A549 (cell line): ENCODE results near the gene KLHL30.

Source experiments
- CEBPB ChIP-seq, 2 experiments: fragments of >200 bp in 1 of 2; sonication (Bioruptor Twin) in 1 of 2; formaldehyde crosslinking in 1 of 2; IDR thresholded peaks; 2 replicates each; pipeline ENCODE4 v1.6.1; 2012 to 2016
- CTCF ChIP-seq: fragments of >200 bp; sonication (Bioruptor Twin); formaldehyde crosslinking; IDR thresholded peaks from 3 replicates; pipeline ENCODE4 v1.5.1; 2016
- ELK1 ChIP-seq: fragments of 150-350 bp; IDR thresholded peaks from 2 replicates; pipeline ENCODE4 v1.6.1; 2014; ENCODE audit warnings: low read depth, mild to moderate bottlenecking, low read length
- JUN ChIP-seq, 2 experiments: fragments of >200 bp; sonication (Bioruptor Twin); formaldehyde crosslinking; IDR thresholded peaks; 2 replicates in 1 of 2; 3 replicates in 1 of 2; pipeline ENCODE4 v1.6.1; 2016 to 2017
- JUNB ChIP-seq: fragments of >200 bp; sonication (Bioruptor Twin); formaldehyde crosslinking; IDR thresholded peaks from 2 replicates; pipeline ENCODE4 v1.6.1; 2016
- MAFK ChIP-seq: fragments of 450-650 bp; IDR thresholded peaks from 2 replicates; pipeline ENCODE4 v1.6.1; 2014; ENCODE audit not compliant: partially characterized antibody
- MAX ChIP-seq: IDR thresholded peaks from 2 replicates; pipeline ENCODE4 v1.6.1; 2012
- MAZ ChIP-seq: fragments of 150-350 bp; IDR thresholded peaks from 2 replicates; pipeline ENCODE4 v1.6.1; 2014; ENCODE audit warnings: antibody characterized with exemption, low read depth, low read length, borderline replicate concordance
- POLR2A ChIP-seq: IDR thresholded peaks from 2 replicates; pipeline ENCODE4 v1.6.1; 2012; ENCODE audit warnings: mild to moderate bottlenecking, low read length
- RARB ChIP-seq: fragments of 250-450 bp; sonication (Bioruptor Pico); IDR thresholded peaks from 2 replicates; pipeline ENCODE4 v1.8.0; 2021; ENCODE audit warnings: mild to moderate bottlenecking, moderate library complexity
- REST ChIP-seq: fragments of 200-600 bp; sonication (generic); IDR thresholded peaks from 2 replicates; pipeline ENCODE4 v1.6.1; 2016; ENCODE audit warnings: antibody characterized with exemption, mild to moderate bottlenecking, moderate library complexity
- ZFP36 ChIP-seq: fragments of 450-650 bp; IDR thresholded peaks from 2 replicates; pipeline ENCODE4 v1.6.1; 2014; ENCODE audit warnings: borderline replicate concordance; ENCODE audit not compliant: partially characterized antibody
- TF ChIP-seq, protein P1 (sequence below): fragments of 450-650 bp; IDR thresholded peaks from 2 replicates; pipeline ENCODE4 v1.6.1; 2014; ENCODE audit warnings: antibody characterized with exemption

- TF ChIP-seq CTCF (no peak), MAX (no peak), ZFP36 (no peak), MAZ (no peak), POLR2A (no peak), JUN (IDR thresholded peaks at IDR 0.05) (no peak), RARB (no peak), ELK1 (no peak), REST (no peak), JUNB (no peak), CEBPB (IDR thresholded peaks at IDR 0.05) (no peak), MAFK (no peak)
- TF ChIP-seq, protein P1, sequence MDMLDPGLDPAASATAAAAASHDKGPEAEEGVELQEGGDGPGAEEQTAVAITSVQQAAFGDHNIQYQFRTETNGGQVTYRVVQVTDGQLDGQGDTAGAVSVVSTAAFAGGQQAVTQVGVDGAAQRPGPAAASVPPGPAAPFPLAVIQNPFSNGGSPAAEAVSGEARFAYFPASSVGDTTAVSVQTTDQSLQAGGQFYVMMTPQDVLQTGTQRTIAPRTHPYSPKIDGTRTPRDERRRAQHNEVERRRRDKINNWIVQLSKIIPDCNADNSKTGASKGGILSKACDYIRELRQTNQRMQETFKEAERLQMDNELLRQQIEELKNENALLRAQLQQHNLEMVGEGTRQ, result no peak
Observed at GRCh38 chr2:238161291-238162051, 23.0 kb downstream of the KLHL30 start.
